Activated naive CD8-positive, alpha-beta T cell (primary cell): Measurements from ENCODE around the gene NOS3.

Experiments
- H3K27ac Mint-ChIP-seq: one replicate; pipeline ENCODE4 v1.8.0; 2021; ENCODE audit warnings: mixed read lengths
- H3K27me3 Mint-ChIP-seq: one replicate; pipeline ENCODE4 v1.8.0; 2021; ENCODE audit warnings: mixed read lengths
- H3K36me3 Mint-ChIP-seq: one replicate; pipeline ENCODE4 v1.8.0; 2021; ENCODE audit warnings: mixed read lengths
- H3K4me1 Mint-ChIP-seq: one replicate; pipeline ENCODE4 v1.8.0; 2021; ENCODE audit warnings: low read depth, mixed read lengths
- H3K4me3 Mint-ChIP-seq: one replicate; pipeline ENCODE4 v1.8.0; 2021; ENCODE audit warnings: mild to moderate bottlenecking, mixed read lengths
- H3K9me3 Mint-ChIP-seq: one replicate; pipeline ENCODE4 v1.8.0; 2021; ENCODE audit warnings: low read depth, mixed read lengths

The NOS3 gene

DNA sequence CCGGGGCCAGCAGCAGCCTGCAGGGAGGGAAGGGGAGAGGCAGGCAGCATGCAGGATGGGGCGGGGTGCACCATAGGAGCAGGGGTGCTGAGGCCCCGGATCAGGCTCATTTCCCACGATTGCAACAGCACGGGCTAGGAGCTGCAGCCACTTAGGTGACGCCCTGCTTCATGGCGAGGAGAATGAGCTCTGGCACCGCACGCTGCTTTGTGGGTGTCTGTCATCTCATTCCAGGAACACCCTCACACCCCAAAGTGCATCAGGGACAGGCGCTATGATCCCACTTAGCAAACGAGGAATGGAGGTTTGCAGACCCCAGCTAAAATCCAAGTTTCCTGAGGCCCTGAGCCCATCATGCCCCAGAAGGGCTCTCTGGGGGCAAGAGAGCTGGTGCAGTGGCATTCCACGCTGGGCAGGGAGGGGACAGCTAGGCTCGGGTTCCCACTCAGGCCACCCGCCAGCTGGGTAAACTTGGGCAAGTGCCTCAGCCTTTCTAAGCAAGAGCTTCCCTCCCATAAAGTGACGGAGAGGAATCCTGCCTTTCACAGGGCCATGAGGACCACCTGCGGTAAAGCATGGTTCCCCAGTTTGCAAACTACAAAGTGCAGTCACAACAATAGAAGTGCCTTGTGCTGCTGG is 22.0 kb upstream of the NOS3 start:
- peaks cover 6% of the 10 kb centered on the region for H3K4me1 Mint-ChIP-seq
- no peaks in the 10 kb centered on the region for H3K9me3 Mint-ChIP-seq
- no peaks in the 10 kb centered on the region for H3K27me3 Mint-ChIP-seq
- no peaks in the 10 kb centered on the region for H3K36me3 Mint-ChIP-seq
- H3K27ac Mint-ChIP-seq = no peak overlapping the region
- no peak overlapping the region for H3K4me3 Mint-ChIP-seq

- Mint-ChIP-seq H3K9me3 (no peaks in the 10 kb centered on the region), H3K4me1 (peaks cover 10% of the 10 kb centered on the region), H3K4me3 (no peak overlapping the region), H3K36me3 (no peaks in the 10 kb centered on the region), H3K27ac (no peak overlapping the region), H3K27me3 (no peaks in the 10 kb centered on the region)
Measured at GRCh38 chr7:150969475-150969874, 21.3 kb upstream of the NOS3 start.

GRCh38 chr7:150970424-150970823 is 20.4 kb upstream of the NOS3 start:
- H3K27me3 Mint-ChIP-seq = no peaks in the 10 kb centered on the region

DNA sequence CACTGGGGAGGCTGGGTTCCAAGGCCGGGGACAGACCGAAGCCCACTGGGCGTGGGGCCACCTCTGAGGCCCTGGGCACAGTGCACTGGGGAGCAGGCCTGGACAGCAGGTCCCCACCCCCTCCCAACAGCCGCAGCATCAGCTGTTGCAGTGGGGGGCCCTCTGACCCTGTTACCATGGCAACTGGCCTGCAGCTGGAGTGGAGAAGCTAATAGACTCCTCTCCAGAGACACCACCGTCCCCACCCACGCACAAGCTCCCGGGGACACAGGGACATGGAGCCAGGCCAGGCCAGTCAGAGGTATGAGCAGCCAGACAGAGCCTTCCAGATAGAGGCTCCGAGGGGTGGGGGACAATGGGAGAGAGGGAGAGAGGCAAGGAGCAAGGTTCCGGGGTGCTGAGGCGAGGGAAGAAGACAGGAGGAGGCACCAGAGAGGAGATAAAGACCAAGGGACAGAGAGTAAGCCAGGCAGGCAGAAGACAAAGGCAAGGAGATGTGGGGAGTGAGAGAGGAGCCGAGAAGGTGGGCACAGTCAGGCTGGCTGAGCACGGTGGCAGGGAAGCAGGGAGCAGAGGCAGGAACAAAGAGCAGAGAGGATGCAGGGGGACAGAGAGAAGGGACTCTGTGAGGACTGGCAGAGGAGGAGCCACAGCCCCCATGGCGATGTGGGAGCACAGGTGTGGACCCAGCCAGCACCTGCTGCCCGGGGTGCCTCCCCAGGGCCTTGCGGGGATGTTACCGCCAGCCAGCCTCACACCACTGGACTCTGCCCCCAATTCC is 19.4 kb upstream of the NOS3 start:
- H3K36me3 Mint-ChIP-seq = no peaks in the 10 kb centered on the region
- no peaks in the 10 kb centered on the region for H3K27me3 Mint-ChIP-seq
- no peaks in the 10 kb centered on the region for H3K9me3 Mint-ChIP-seq
- peaks cover 16% of the 10 kb centered on the region for H3K4me1 Mint-ChIP-seq
- no peak overlapping the region for H3K27ac Mint-ChIP-seq
- H3K4me3 Mint-ChIP-seq = no peak overlapping the region

More at GRCh38 chr7:150970424-150970823, 20.4 kb upstream of the NOS3 start:
- Mint-ChIP-seq H3K36me3 (no peaks in the 10 kb centered on the region), H3K4me1 (peaks cover 12% of the 10 kb centered on the region), H3K9me3 (no peaks in the 10 kb centered on the region), H3K27ac (no peak overlapping the region), H3K4me3 (no peak overlapping the region)

GRCh38 chr7:150972023-150972468 is 18.8 kb upstream of the NOS3 start:
- Mint-ChIP-seq H3K36me3 (no peaks in the 10 kb centered on the region), H3K4me3 (no peak overlapping the region), H3K27me3 (peaks cover 3% of the 10 kb centered on the region), H3K4me1 (peaks cover 20% of the 10 kb centered on the region), H3K27ac (no peak overlapping the region), H3K9me3 (no peaks in the 10 kb centered on the region)

DNA sequence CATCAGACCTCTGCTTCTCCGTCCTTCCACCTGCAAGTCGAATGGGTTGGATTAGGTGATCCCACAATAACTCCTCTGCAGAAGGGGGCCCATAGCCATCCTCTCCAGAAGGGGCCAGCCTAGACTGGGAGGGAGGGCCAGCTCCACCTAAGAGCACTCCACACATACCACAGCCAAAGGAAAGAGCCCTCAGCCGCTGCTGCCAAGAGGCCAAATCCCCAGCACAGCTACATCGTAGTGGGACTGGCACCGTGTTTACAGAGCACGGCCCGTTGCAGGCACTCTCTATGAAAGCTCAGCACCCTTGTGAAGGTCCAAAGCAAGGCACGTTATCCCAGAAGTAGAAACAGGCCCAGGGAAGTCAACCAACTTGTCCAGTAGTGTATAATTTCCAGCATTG is 18.1 kb upstream of the NOS3 start:
- Mint-ChIP-seq H3K4me3 (no peak overlapping the region), H3K36me3 (no peaks in the 10 kb centered on the region), H3K27me3 (peaks cover 6% of the 10 kb centered on the region), H3K27ac (no peak overlapping the region), H3K9me3 (no peaks in the 10 kb centered on the region), H3K4me1 (peaks cover 25% of the 10 kb centered on the region)

- H3K27ac Mint-ChIP-seq = no peak overlapping the region
- peaks cover 26% of the 10 kb centered on the region for H3K4me1 Mint-ChIP-seq
- peaks cover 6% of the 10 kb centered on the region for H3K27me3 Mint-ChIP-seq
- H3K36me3 Mint-ChIP-seq = no peaks in the 10 kb centered on the region
- H3K4me3 Mint-ChIP-seq = peak overlapping the region; percentile 79
- no peaks in the 10 kb centered on the region for H3K9me3 Mint-ChIP-seq
Measured at GRCh38 chr7:150973571-150974451, 17.0 kb upstream of the NOS3 start.

GRCh38 chr7:150974468-150975391 is 16.1 kb upstream of the NOS3 start:
- H3K9me3 Mint-ChIP-seq = no peaks in the 10 kb centered on the region

GRCh38 chr7:150975536-150976319 is 15.1 kb upstream of the NOS3 start:
- Mint-ChIP-seq H3K9me3 (no peaks in the 10 kb centered on the region), H3K4me3 (peak overlapping the region; percentile 81), H3K27ac (no peak overlapping the region), H3K4me1 (peaks cover 27% of the 10 kb centered on the region), H3K36me3 (no peaks in the 10 kb centered on the region), H3K27me3 (peaks cover 6% of the 10 kb centered on the region)

More at GRCh38 chr7:150974468-150975391, 16.1 kb upstream of the NOS3 start:
- no peaks in the 10 kb centered on the region for H3K36me3 Mint-ChIP-seq
- peak overlapping the region; percentile 86 for H3K4me3 Mint-ChIP-seq
- peaks cover 6% of the 10 kb centered on the region for H3K27me3 Mint-ChIP-seq
- H3K4me1 Mint-ChIP-seq = peaks cover 27% of the 10 kb centered on the region
- H3K27ac Mint-ChIP-seq = peak overlapping the region; percentile 50

- Mint-ChIP-seq H3K36me3 (no peaks in the 10 kb centered on the region), H3K9me3 (no peaks in the 10 kb centered on the region), H3K27ac (no peak overlapping the region), H3K4me3 (peak overlapping the region; percentile 88), H3K27me3 (peaks cover 6% of the 10 kb centered on the region), H3K4me1 (peaks cover 27% of the 10 kb centered on the region)
Measured at GRCh38 chr7:150976529-150977381, 14.1 kb upstream of the NOS3 start.

DNA sequence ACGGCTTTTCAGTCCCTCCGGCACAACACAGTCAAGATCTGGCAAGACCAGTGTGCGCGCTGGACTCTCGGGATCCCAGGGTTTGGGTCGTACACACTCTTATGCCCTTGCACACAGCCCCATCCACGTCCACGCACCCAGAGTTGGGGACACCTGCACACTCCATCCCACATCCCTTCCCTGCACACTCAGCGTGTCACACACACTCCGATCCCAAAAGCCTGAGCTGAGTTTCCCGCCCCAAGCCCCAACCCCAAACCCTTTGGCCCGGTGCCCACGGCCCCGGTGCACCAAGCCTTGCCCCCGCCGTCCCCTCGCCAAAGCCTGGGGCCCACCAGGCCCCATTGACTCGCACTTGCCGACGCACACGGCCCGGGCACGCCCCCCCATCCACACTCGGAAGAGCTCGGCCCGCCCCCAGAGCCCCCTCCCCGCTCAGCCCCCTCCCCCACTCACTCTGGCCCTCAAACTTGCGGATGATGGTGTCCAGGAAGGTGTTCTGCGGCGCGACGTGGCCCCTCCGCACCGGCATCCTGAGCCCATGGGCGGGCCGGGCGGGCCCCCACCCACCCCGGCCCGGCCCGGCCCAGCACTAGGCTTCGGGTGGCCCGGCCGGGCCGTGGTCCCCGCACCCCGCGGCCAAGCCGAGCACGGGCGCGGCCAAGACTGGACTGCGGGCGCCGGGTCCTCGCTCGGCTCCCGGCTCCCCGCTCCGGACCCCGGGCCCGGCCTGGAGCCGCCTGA is 13.3 kb upstream of the NOS3 start:
- Mint-ChIP-seq H3K4me3 (peak overlapping the region; percentile 88), H3K27ac (no peak overlapping the region), H3K4me1 (peaks cover 27% of the 10 kb centered on the region), H3K27me3 (peaks cover 9% of the 10 kb centered on the region), H3K36me3 (no peaks in the 10 kb centered on the region), H3K9me3 (no peaks in the 10 kb centered on the region)

DNA sequence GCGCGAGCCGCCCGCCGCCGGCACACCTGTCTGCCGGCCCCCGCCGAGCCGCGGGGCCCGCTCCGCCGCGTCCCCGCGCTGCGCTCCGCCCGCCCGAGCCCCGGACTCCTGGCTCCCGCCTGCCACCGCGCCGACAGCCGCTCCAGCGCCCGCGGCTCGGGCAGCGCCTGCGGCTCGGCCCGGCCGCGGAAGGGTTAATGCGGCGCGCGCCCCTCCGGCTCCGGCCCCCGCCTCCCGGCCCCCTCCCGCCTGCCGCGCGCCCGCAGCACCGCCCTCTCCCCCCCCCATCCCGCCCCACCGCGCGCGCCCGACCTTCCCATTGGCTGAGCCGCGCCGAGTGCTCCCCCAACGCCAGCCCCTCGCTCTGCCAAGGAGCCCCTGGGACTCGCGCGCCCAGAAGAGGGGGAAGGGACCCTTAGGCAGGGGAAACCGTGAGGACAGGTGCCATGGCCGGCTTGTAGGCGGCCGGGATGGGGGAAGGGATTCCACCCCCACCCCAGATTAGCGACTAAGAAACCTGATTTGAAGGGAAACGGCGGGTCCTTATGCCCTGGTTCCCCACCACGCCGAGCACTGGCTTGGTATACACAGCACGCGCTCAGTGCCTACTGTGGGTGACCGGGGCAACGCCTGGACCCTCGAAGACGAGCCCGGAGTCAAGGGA is 12.6 kb upstream of the NOS3 start, which contains the start of gene KCNH2:
TSS of gene KCNH2 (minus strand) at position 196 of the 664 bp plus-strand sequence. CDS start 408 bp downstream, outside the sequence.
- H3K36me3 Mint-ChIP-seq = no peaks in the 10 kb centered on the region
- peaks cover 25% of the 10 kb centered on the region for H3K4me1 Mint-ChIP-seq
- H3K27ac Mint-ChIP-seq = no peak within 1 kb of the TSS
- H3K4me3 Mint-ChIP-seq = peak within 1 kb of the TSS; percentile 88
- peaks cover 13% of the 10 kb centered on the region for H3K27me3 Mint-ChIP-seq
- H3K9me3 Mint-ChIP-seq = no peaks in the 10 kb centered on the region
